Measurements from ENCODE around the gene PTTG1IP2. TPM values are rescaled to one million over a fixed set of nuclear protein-coding genes. Genes with fewer than 3 reads are reported as not detected.

PTTG1IP2 gene
- polyA plus RNA-seq, 4 donors: not detected

GRCh38 chr7:90560730-90561129 lies 91.3 kb downstream of the PTTG1IP2 start:
- FAIRE-seq: no peak
- no peak overlapping the region for H3K27ac ChIP-seq (ENCODE audit: low read depth in 1 of 3, low read length in 2 of 3)
- 35 to 43% (median 36%) methylated on average over 1 of the region's 1 CpG for WGBS, 3 donors

More at GRCh38 chr7:90560730-90561129, 91.3 kb downstream of the PTTG1IP2 start:
- Histone ChIP-seq H3K4me1 (ENCODE audit: control insufficient read depth in 3 of 3, insufficient read depth in 2 of 3, low read depth in 1 of 3, low read length in 2 of 3) (no peaks in the 10 kb centered on the region), H3K4me3 (ENCODE audit: low read depth in 1 of 3, low read length in 3 of 3) (no peak overlapping the region), H3K9me3 (ENCODE audit: control insufficient read depth in 2 of 2, insufficient read depth in 1 of 2, low read depth in 1 of 2, low read length in 1 of 2) (peaks cover 0 to 1% of the 10 kb centered on the region in 2 donors), H3K36me3 (ENCODE audit: control insufficient read depth in 3 of 3, insufficient read depth in 2 of 3, low read depth in 1 of 3, low read length in 3 of 3) (no peaks in the 10 kb centered on the region), H3K27me3 (ENCODE audit: control insufficient read depth in 3 of 3, insufficient read depth in 3 of 3, low read length in 3 of 3) (no peaks in the 10 kb centered on the region)
- no peak for DNase-seq

Other genes starting within 250 kb of the PTTG1IP2 start
- 1 to 10 TPM; 1.0 to 4.9 (median 4.2) TPM for gene CFAP69, start 224.5 kb upstream of the PTTG1IP2 start, polyA plus RNA-seq
- gene FAM237B, start 148.3 kb upstream of the PTTG1IP2 start, polyA plus RNA-seq: under 1 TPM in 1 of 4 donors, not detected in 3; 0.04 TPM
- gene GTPBP10, start 122.9 kb upstream of the PTTG1IP2 start, polyA plus RNA-seq: 10 to 100 TPM in 2 of 4 donors, 1 to 10 TPM in 2; 5.4 to 21.6 (median 11.1) TPM
- 10 to 100 TPM in 3 of 4 donors, 1 to 10 TPM in 1; 9.7 to 39.9 (median 22.0) TPM for gene CLDN12, start 66.2 kb upstream of the PTTG1IP2 start, polyA plus RNA-seq
- gene CDK14, start 126.7 kb downstream of the PTTG1IP2 start, polyA plus RNA-seq: 1 to 10 TPM in 3 of 4 donors, not detected in 1; 1.1 to 6.3 (median 2.0) TPM

All from small intestine (tissue), 7 donors.